ENCODE measurements around the gene IL10RB. TPM values are rescaled to one million over a fixed set of nuclear protein-coding genes. Genes with fewer than 3 reads are reported as not detected.

IL10RB gene
- total RNA-seq (2022; extraction: Qiagen RNA extraction), result 16.0 to 17.5 TPM (median 17.4 TPM) in 5 replicates

GRCh38 chr21:33266050-33266788 lies at the start of gene IL10RB:
Gene IL10RB, plus strand, starts transcription at chr21:33266367. Its CDS starts 99 bp downstream, at chr21:33266466.

GRCh38 chr21:33229784-33230544 lies 36.2 kb upstream of the IL10RB start, which contains the start of gene IFNAR2:
Gene IFNAR2, plus strand, starts transcription at chr21:33229938. Its CDS starts 11,985 bp downstream, at chr21:33241923.

GRCh38 chr21:33324291-33325221 lies 58.4 kb downstream of the IL10RB start, which contains the start of gene IFNAR1:
Gene IFNAR1, plus strand, starts transcription at chr21:33324970. Its CDS starts 86 bp downstream, at chr21:33325056.

Other genes with a start within 250 kb of the IL10RB start
- gene OLIG2, start 240.4 kb upstream of the IL10RB start, total RNA-seq (2022; extraction: Qiagen RNA extraction), result 0.07 TPM in 1 of 5 replicates, not detected in the others
- not detected in 5 replicates for gene OLIG1, start 196.2 kb upstream of the IL10RB start, total RNA-seq (2022; extraction: Qiagen RNA extraction)
- gene IFNAR2, start 36.4 kb upstream of the IL10RB start, total RNA-seq (2022; extraction: Qiagen RNA extraction), result 13.0 to 15.2 TPM (median 14.6 TPM) in 5 replicates
- 13.6 to 27.8 TPM (median 16.1 TPM) in 5 replicates for gene IFNAR1, start 58.6 kb downstream of the IL10RB start, total RNA-seq (2022; extraction: Qiagen RNA extraction)
- gene IFNGR2, start 137.0 kb downstream of the IL10RB start, total RNA-seq (2022; extraction: Qiagen RNA extraction), result 49.3 to 57.0 TPM (median 54.8 TPM) in 5 replicates
- gene TMEM50B, start 213.6 kb downstream of the IL10RB start, total RNA-seq (2022; extraction: Qiagen RNA extraction), result 9.8 to 12.8 TPM (median 10.5 TPM) in 5 replicates
- 0.27 to 0.38 TPM (median 0.29 TPM) in 5 replicates for gene DNAJC28, start 225.3 kb downstream of the IL10RB start, total RNA-seq (2022; extraction: Qiagen RNA extraction)